ENCODE results near the gene CACNA1C.

DNA sequence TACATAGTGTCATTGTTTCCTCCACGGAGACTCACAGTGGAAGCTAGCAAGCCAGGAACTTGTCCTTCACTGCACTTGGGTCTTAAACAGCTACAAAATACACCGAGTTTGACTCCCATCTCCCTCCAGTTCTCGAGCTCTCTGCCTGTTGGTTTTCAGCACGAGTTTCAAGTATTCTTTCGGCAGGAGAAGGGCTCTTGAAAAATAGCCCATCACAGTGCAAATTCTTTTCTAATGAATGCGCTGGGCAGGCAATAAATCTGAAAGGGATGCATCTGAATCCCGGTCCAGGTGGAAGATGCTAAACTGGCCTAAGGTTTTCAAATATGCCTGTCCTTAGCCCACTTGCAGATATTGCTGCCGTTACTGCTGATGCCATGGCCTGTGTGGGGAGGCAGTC, 173.9 kb downstream of the CACNA1C start:
- no peak for TF ChIP-seq CTCF (conservative IDR thresholded peaks at IDR 0.05; ENCODE audit: low read depth, low read length)
- TF ChIP-seq EZH2 (IDR thresholded peaks at IDR 0.05; ENCODE audit: borderline replicate concordance, low read depth, low read length, poor library complexity, severe bottlenecking) = no peak

All from A673 (cell line).